OCI-LY7 (cell line): ENCODE data around the gene NUP62.

ENCODE experiments used
- CTCF ChIP-seq: fragments of 200-600 bp; sonication (generic); conservative IDR thresholded peaks from 2 replicates; pipeline ENCODE4 v1.5.1; 2014; ENCODE audit warnings: mild to moderate bottlenecking, antibody characterized with exemption, low read length, moderate library complexity, mixed read lengths
- EZH2phosphoT487 ChIP-seq: fragments of 200-600 bp; sonication (generic); IDR thresholded peaks from 2 replicates; pipeline ENCODE4 v1.6.1; 2018; ENCODE audit warnings: low read depth, borderline replicate concordance, mild to moderate bottlenecking, mixed run types, antibody characterized with exemption, low read length, moderate library complexity, mixed read lengths

GRCh38 chr19:49956115-49956495 is 26.8 kb upstream of the NUP62 start:
- TF ChIP-seq CTCF (no peak), EZH2phosphoT487 (no peak)
